H1 (cell line): Measurements from ENCODE around the gene TEX14. TPM values are rescaled to one million over a fixed set of nuclear protein-coding genes. Genes with fewer than 3 reads are reported as not detected.

Source experiments
- CTCF ChIA-PET: fragments of 300-600 bp; sonication (Branson Sonifier 250); formaldehyde crosslinking; loops from one replicate; lab custom pipeline; 2021; ENCODE audit not compliant: partially characterized antibody; lab: Charles Lee
- POLR2A ChIA-PET: fragments of 300-600 bp; sonication (Branson Sonifier 250); formaldehyde crosslinking; loops from one replicate; lab custom pipeline; 2021; ENCODE audit warnings: inconsistent platforms; ENCODE audit not compliant: partially characterized antibody; lab: Charles Lee
- DNase-seq, 2 experiments: peaks; one replicate each; pipeline versions ENCODE4 v3.0.0 to v3.0.0-alpha.2; 2010 to 2022; ENCODE audit warnings: low spot score in 2 of 2, low read depth in 1 of 2, mixed read lengths in 1 of 2
- FAIRE-seq: peaks from 2 replicates; lab custom pipeline; 2011; peaks lifted over from hg19 to GRCh38; lab: Jason Lieb, UNC
- H2AFZ ChIP-seq: 2 replicates; pipeline ENCODE4 v1.8.1; 2012; ENCODE audit warnings: low read length, inconsistent platforms
- H2AK5ac ChIP-seq: 2 replicates; pipeline ENCODE4 v1.6.1; 2013; ENCODE audit warnings: low read depth, low read length
- H2BK120ac ChIP-seq: replicated peaks from 2 replicates; pipeline ENCODE3; 2013; ENCODE audit warnings: low read depth, low read length, inconsistent platforms
- H2BK12ac ChIP-seq: 2 replicates; pipeline ENCODE4 v1.6.1; 2013; ENCODE audit warnings: low read depth, low read length
- H2BK15ac ChIP-seq: 2 replicates; pipeline ENCODE4 v1.6.1; 2013; ENCODE audit warnings: low read length
- H2BK20ac ChIP-seq: 2 replicates; pipeline ENCODE4 v1.6.1; 2013; ENCODE audit warnings: low read length
- H2BK5ac ChIP-seq: 2 replicates; pipeline ENCODE4 v1.6.1; 2013; ENCODE audit warnings: low read depth, low read length
- H3K14ac ChIP-seq: 2 replicates; pipeline ENCODE4 v1.6.1; 2013; ENCODE audit warnings: inconsistent platforms; ENCODE audit not compliant: insufficient read length
- H3K18ac ChIP-seq: 2 replicates; pipeline ENCODE4 v1.6.1; 2013; ENCODE audit warnings: low read length; ENCODE audit errors: extremely low read depth
- H3K23ac ChIP-seq: 2 replicates; pipeline ENCODE4 v1.6.1; 2013; ENCODE audit warnings: inconsistent platforms; ENCODE audit not compliant: insufficient read length
- H3K23me2 ChIP-seq: 2 replicates; pipeline ENCODE4 v1.6.1; 2013; ENCODE audit warnings: low read depth, low read length
- H3K27ac ChIP-seq: 2 replicates; pipeline ENCODE4 v1.6.1; 2011; ENCODE audit warnings: low read depth, low read length, inconsistent platforms
- H3K27me3 ChIP-seq, 4 experiments: replicated peaks in 1 of 4; 1 replicate in 1 of 4; 2 replicates in 3 of 4; pipeline versions ENCODE4 v1.6.1 to v1.8.1; 2011 to 2013; ENCODE audit warnings: low read length in 3 of 4, mild to moderate bottlenecking in 3 of 4, inconsistent platforms in 2 of 4, mixed read lengths in 2 of 4, moderate library complexity in 1 of 4; ENCODE audit not compliant: control insufficient read depth in 3 of 4, insufficient read depth in 3 of 4; ENCODE audit errors: extremely low read depth in 1 of 4
- H3K36me3 ChIP-seq, 4 experiments: 2 replicates each; pipeline versions ENCODE4 v1.6.1 to v1.8.1; 2011 to 2013; ENCODE audit warnings: mild to moderate bottlenecking in 4 of 4, low read length in 3 of 4, moderate library complexity in 2 of 4, control low read depth in 1 of 4, inconsistent platforms in 1 of 4; ENCODE audit not compliant: insufficient read depth in 4 of 4, control insufficient read depth in 2 of 4
- H3K4ac ChIP-seq: replicated peaks from 2 replicates; pipeline ENCODE3; 2013; ENCODE audit warnings: low read length, low read depth, mixed read lengths, inconsistent platforms; ENCODE audit not compliant: insufficient read length
- H3K4me1 ChIP-seq, 4 experiments: replicated peaks in 1 of 4; 1 replicate in 1 of 4; 2 replicates in 3 of 4; pipeline versions ENCODE4 v1.6.1 to v1.8.1; 2011 to 2013; ENCODE audit warnings: low read length in 3 of 4, inconsistent platforms in 2 of 4, mixed read lengths in 1 of 4; ENCODE audit not compliant: insufficient read depth in 4 of 4, control insufficient read depth in 3 of 4
- H3K4me2 ChIP-seq, 2 experiments: 2 replicates each; pipeline versions ENCODE4 v1.6.1 to v1.8.1; 2011 to 2013; ENCODE audit warnings: low read depth in 2 of 2, low read length in 2 of 2, control low read depth in 1 of 2, inconsistent platforms in 1 of 2, mild to moderate bottlenecking in 1 of 2; ENCODE audit not compliant: insufficient read depth in 1 of 2
- H3K4me3 ChIP-seq, 4 experiments: fragments of 200-600, 300-600 bp in 1 of 4; sonication (generic), shearing (Covaris generic), sonication (Bioruptor Twin) in 1 of 4; 2 replicates each; pipeline versions ENCODE4 v1.5.1 to v1.8.1; 2011 to 2016; ENCODE audit warnings: low read length in 4 of 4, low read depth in 3 of 4, control low read depth in 2 of 4, inconsistent platforms in 2 of 4, mild to moderate bottlenecking in 2 of 4, mixed read lengths in 1 of 4, moderate library complexity in 1 of 4; ENCODE audit not compliant: insufficient read depth in 2 of 4; ENCODE audit errors: extremely low read depth in 1 of 4
- H3K56ac ChIP-seq: replicated peaks from 2 replicates; pipeline ENCODE3; 2013; ENCODE audit warnings: low read depth, mild to moderate bottlenecking, mixed read lengths, low read length, inconsistent platforms; ENCODE audit not compliant: insufficient read length
- H3K79me1 ChIP-seq: 2 replicates; pipeline ENCODE4 v1.6.1; 2013; ENCODE audit warnings: low read depth, low read length, control low read depth
- H3K79me2 ChIP-seq, 2 experiments: 2 replicates each; pipeline versions ENCODE4 v1.6.1 to v1.8.1; 2012 to 2013; ENCODE audit warnings: low read length in 2 of 2, mild to moderate bottlenecking in 2 of 2, inconsistent platforms in 1 of 2; ENCODE audit not compliant: insufficient read depth in 2 of 2, control insufficient read depth in 1 of 2
- H3K9ac ChIP-seq, 4 experiments: replicated peaks in 1 of 4; 1 replicate in 1 of 4; 2 replicates in 3 of 4; pipeline versions ENCODE4 v1.6.1 to v1.8.1; 2011 to 2013; ENCODE audit warnings: low read depth in 3 of 4, low read length in 3 of 4, control low read depth in 2 of 4, mild to moderate bottlenecking in 2 of 4, moderate library complexity in 2 of 4, inconsistent platforms in 1 of 4; ENCODE audit errors: extremely low read depth in 1 of 4
- H3K9me3 ChIP-seq, 2 experiments: 2 replicates each; pipeline versions ENCODE4 v1.6.1 to v1.8.1; 2012 to 2013; ENCODE audit warnings: mild to moderate bottlenecking in 2 of 2, moderate library complexity in 2 of 2, control low read depth in 1 of 2, inconsistent platforms in 1 of 2, low read depth in 1 of 2, low read length in 1 of 2, mixed read lengths in 1 of 2; ENCODE audit not compliant: insufficient read depth in 2 of 2
- H4K20me1 ChIP-seq, 2 experiments: replicated peaks in 1 of 2; 2 replicates each; pipeline versions ENCODE3 to v1.8.1; 2011 to 2013; ENCODE audit warnings: inconsistent platforms in 2 of 2, low read length in 2 of 2, mild to moderate bottlenecking in 1 of 2; ENCODE audit not compliant: insufficient read depth in 2 of 2, control insufficient read depth in 1 of 2
- H4K5ac ChIP-seq: 2 replicates; pipeline ENCODE4 v1.6.1; 2013; ENCODE audit warnings: low read length, low read depth, mixed read lengths, inconsistent platforms; ENCODE audit not compliant: insufficient read length
- H4K8ac ChIP-seq: 2 replicates; pipeline ENCODE4 v1.8.0; 2013; ENCODE audit warnings: mild to moderate bottlenecking, moderate library complexity, low read length, inconsistent platforms; ENCODE audit not compliant: insufficient read depth; ENCODE audit errors: extremely low read depth
- H4K91ac ChIP-seq: replicated peaks from 2 replicates; pipeline ENCODE3; 2013; ENCODE audit warnings: low read length, mixed read lengths, inconsistent platforms; ENCODE audit not compliant: insufficient read length
- CBX5 ChIP-seq: fragments of 300-800, 300-1000 bp; sonication (generic); IDR thresholded peaks from 2 replicates; pipeline ENCODE4 v1.7.1; 2016; ENCODE audit warnings: antibody characterized with exemption, low read length, low read depth
- GTF2F1 ChIP-seq: IDR thresholded peaks from 2 replicates; pipeline ENCODE4 v1.6.1; 2012; ENCODE audit warnings: low read depth, low read length, improper control_type of control experiment, borderline replicate concordance
- HDAC6 ChIP-seq: IDR thresholded peaks from one replicate; pipeline ENCODE4 v1.7.1; 2012; ENCODE audit warnings: low read depth, mild to moderate bottlenecking, inconsistent platforms, low read length, moderate library complexity
- JUN ChIP-seq: IDR thresholded peaks from 2 replicates; pipeline ENCODE4 v1.6.1; 2011; ENCODE audit warnings: low read depth, mild to moderate bottlenecking, improper control_type of control experiment, low read length
- SIRT6 ChIP-seq: IDR thresholded peaks from one replicate; pipeline ENCODE4 v1.7.1; 2012; ENCODE audit warnings: low read length, inconsistent platforms
- SP1 ChIP-seq: IDR thresholded peaks from 2 replicates; pipeline ENCODE4 v1.6.1; 2011; ENCODE audit warnings: low read depth, low read length
- TAF1 ChIP-seq: IDR thresholded peaks from 2 replicates; pipeline ENCODE4 v1.6.1; 2011; ENCODE audit warnings: mild to moderate bottlenecking, low read depth, low read length
- TEAD4 ChIP-seq: IDR thresholded peaks from 2 replicates; pipeline ENCODE4 v1.6.1; 2012; ENCODE audit warnings: low read depth, low read length, inconsistent platforms, mixed read lengths
- WGBS, 2 experiments: shearing (Covaris generic) in 1 of 2; methylation state at CpG; one replicate each; pipeline versions ENCODE4 v1.1.6 to v1.1.7; 2013 to 2015; ENCODE audit warnings: low lambda C conversion rate in 2 of 2, mixed read lengths in 2 of 2, inconsistent platforms in 1 of 2, low coverage in 1 of 2, missing lambda C conversion rate in 1 of 2; ENCODE audit not compliant: insufficient replicate concordance in 2 of 2, insufficient coverage in 1 of 2, insufficient read length in 1 of 2; ENCODE audit errors: extremely low coverage in 1 of 2, missing lambda C conversion rate in 1 of 2; 5-methylcytosine and 5-hydroxymethylcytosine counted together
- polyA plus RNA-seq, 7 experiments: library from polyadenylated mRNA; depleted of rRNA in 3 of 7; stranded (reverse) in 5 of 7; unstranded in 2 of 7; fragments of >200 nt in 5 of 7; fragments of 200-250 nt in 2 of 7; gene quantifications; 1 replicate in 5 of 7; 2 replicates in 1 of 7; 4 replicates in 1 of 7; pipeline versions ENCODE4 v1.2.1 to v1.2.3, GENCODE V29; 2011 to 2013; ENCODE audit warnings: missing spikeins in 2 of 7, mixed read lengths in 2 of 7
- total RNA-seq: library from RNA; stranded (reverse); fragmentation: NEBNext Ultra II Directional; extraction: Animal tissue kit (Norgen Biotek cat#: 25700); gene quantifications from 2 replicates; pipeline ENCODE4 v1.2.1, GENCODE V29; 2021

TEX14 gene
- total and polyA plus RNA-seq, 2 of the 8 experiments (the other 6 are each of a cell fraction or from before 2014, with no cell fraction given): 0.83 to 2.5 TPM

DNA sequence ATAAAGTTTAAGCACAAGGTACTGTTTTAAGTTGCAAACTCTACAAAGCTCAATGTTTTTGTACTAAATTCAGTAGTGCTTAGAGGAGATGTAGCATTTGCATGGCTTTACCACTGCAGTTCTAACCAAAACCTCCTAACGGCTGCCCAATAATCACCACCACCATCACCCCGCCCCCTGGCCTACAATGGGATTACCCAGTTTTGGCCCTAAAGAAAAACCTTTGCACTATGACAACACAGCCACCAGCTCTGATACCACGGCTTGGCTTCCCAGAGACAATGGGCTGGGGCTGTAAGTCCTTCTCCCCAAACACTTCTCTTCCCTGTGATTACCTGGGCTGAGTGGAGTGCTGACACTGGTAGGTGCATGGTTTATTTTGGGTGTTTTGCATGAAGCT lies 119.0 kb downstream of the TEX14 start:
- no peaks in the 10 kb centered on the region for H4K20me1 ChIP-seq
- no peak overlapping the region for H3K4ac ChIP-seq
- no peak overlapping the region for H3K23ac ChIP-seq
- no peak overlapping the region for H3K56ac ChIP-seq
- FAIRE-seq (peak; percentile 52), DNase-seq (no peak)
- no peaks in the 10 kb centered on the region for H3K27me3 ChIP-seq
- H3K4me2 ChIP-seq: no peak overlapping the region
- no peaks in the 10 kb centered on the region for H3K79me2 ChIP-seq
- H3K36me3 ChIP-seq: no peaks in the 10 kb centered on the region
- no peak overlapping the region for H3K9ac ChIP-seq
- no peaks in the 10 kb centered on the region for H3K9me3 ChIP-seq
- no peak overlapping the region for H2AK5ac ChIP-seq
- POLR2A ChIA-PET: interaction anchor here (1.4 kb wide), 1 partner anchor 59 kb away, joined by 4 read pairs; no protein-coding TSS in a partner anchor
- no peak overlapping the region for H3K14ac ChIP-seq
- H2BK5ac ChIP-seq: no peak overlapping the region
- peaks cover 0 to 5% (median 4%) of the 10 kb centered on the region in 4 experiments; a peak in 4 of 7 replicates for H3K4me1 ChIP-seq
- H4K91ac ChIP-seq: no peak overlapping the region
- no peak overlapping the region for H4K5ac ChIP-seq
- H2BK20ac ChIP-seq: no peak overlapping the region
- H2BK120ac ChIP-seq: no peak overlapping the region
- H3K79me1 ChIP-seq: no peaks in the 10 kb centered on the region
- H3K18ac ChIP-seq: no peak overlapping the region
- H2BK12ac ChIP-seq: no peak overlapping the region
- CTCF ChIA-PET: interaction anchor here (0.6 to 1.5 kb wide), 6 partner anchors 9 to 31 kb away, joined by 3 to 6 read pairs (median 4); no protein-coding TSS in a partner anchor
- no peak for TF ChIP-seq GTF2F1
- no peak for TF ChIP-seq SIRT6
- no peak for TF ChIP-seq SP1
- no peak for TF ChIP-seq HDAC6
- TF ChIP-seq TAF1: no peak
- no peak for TF ChIP-seq JUN
- TF ChIP-seq CBX5: no peak
- TF ChIP-seq TEAD4: no peak
- WGBS, 2 experiments: 91% methylated on average over 3 of the region's 3 CpGs; no CpG with 5 or more reads in 1 of the 2 experiments
- no peaks in the 10 kb centered on the region for H3K23me2 ChIP-seq
- H2AFZ ChIP-seq: no peak overlapping the region
- no peak overlapping the region for H3K4me3 ChIP-seq
- no peak overlapping the region for H2BK15ac ChIP-seq
- H3K27ac ChIP-seq: no peak overlapping the region
- H4K8ac ChIP-seq: no peak overlapping the region
